Esophagus muscularis mucosa (tissue), 4 donors: ENCODE data around the gene RICTOR. TPM values are rescaled to one million over a fixed set of nuclear protein-coding genes. Genes with fewer than 3 reads are reported as not detected.

Experiments
- DNase-seq: peaks from one replicate; pipeline ENCODE4 v3.0.0-alpha.2; 2017; ENCODE audit errors: extremely low spot score
- H3K27ac ChIP-seq, 4 donors: fragments of 200-600 bp; sonication (generic); replicated peaks in 1 of 4; 1 replicate in 3 of 4; 2 replicates in 1 of 4; pipeline ENCODE4 v1.5.1; 2016 to 2019; ENCODE audit warnings: mild to moderate bottlenecking in 1 of 4
- H3K27me3 ChIP-seq, 4 donors: fragments of 200-600 bp; sonication (generic); one replicate each; pipeline versions ENCODE4 v1.5.1 to v1.6.0; 2016 to 2019
- H3K36me3 ChIP-seq, 4 donors: fragments of 200-600 bp; sonication (generic); one replicate each; pipeline ENCODE4 v1.5.1; 2016 to 2019
- H3K4me1 ChIP-seq, 4 donors: fragments of 200-600 bp; sonication (generic); one replicate each; pipeline ENCODE4 v1.5.1; 2016 to 2019
- H3K4me3 ChIP-seq, 4 donors: fragments of 200-600 bp; sonication (generic); 1 replicate in 2 of 4; 2 replicates in 2 of 4; pipeline ENCODE4 v1.5.1; 2016 to 2019; ENCODE audit warnings: mild to moderate bottlenecking in 4 of 4, moderate library complexity in 1 of 4
- H3K9me3 ChIP-seq, 4 donors: fragments of 200-600 bp; sonication (generic); 1 replicate in 3 of 4; 2 replicates in 1 of 4; pipeline ENCODE4 v1.5.1; 2016 to 2019
- CTCF ChIP-seq, 3 experiments: fragments of 200-600 bp in 2 of 3; fragments of 450-650 bp in 1 of 3; sonication (generic) in 2 of 3; IDR thresholded peaks; one replicate each; pipeline ENCODE4 v1.5.1; 2017 to 2019; ENCODE audit warnings: antibody characterized with exemption in 3 of 3, mild to moderate bottlenecking in 2 of 3, moderate library complexity in 1 of 3
- EP300 ChIP-seq: sonication (generic); formaldehyde crosslinking; IDR thresholded peaks from one replicate; pipeline ENCODE4 v1.6.1; 2017; ENCODE audit warnings: antibody characterized with exemption
- POLR2A ChIP-seq: fragments of 450-650 bp; IDR thresholded peaks from one replicate; pipeline ENCODE4 v1.6.1; 2017; ENCODE audit warnings: antibody characterized with exemption, moderate library complexity, mild to moderate bottlenecking, low read depth
- POLR2AphosphoS5 ChIP-seq, 2 donors: sonication (generic); formaldehyde crosslinking; IDR thresholded peaks; one replicate each; pipeline ENCODE4 v1.6.1; 2017; ENCODE audit warnings: antibody characterized with exemption in 2 of 2
- WGBS: methylation state at CpG from one replicate; pipeline ENCODE4 v1.1.5; 2018; 5-methylcytosine and 5-hydroxymethylcytosine counted together
- intact Hi-C: fragments of 100-400 bp; cut with DNase I; formaldehyde crosslinking; loops from one replicate; pipeline ENCODE4 v1.15.1; 2023
- total RNA-seq, 4 donors: library from RNA; depleted of rRNA; stranded (reverse); fragments of >200 nt; gene quantifications; one replicate each; pipeline versions ENCODE4 v1.1.0 to v1.2.1, GENCODE V29; 2016

RICTOR gene
- total RNA-seq, 4 donors from 2014 or later, result 22.5 to 34.1 (median 26.1) TPM

- peaks cover 0 to 22% (median 19%) of the 10 kb centered on the region in 4 donors for H3K4me1 ChIP-seq
- peak overlapping the region in 1 of 4 donors; percentile 1 for H3K27ac ChIP-seq
- no peaks in the 10 kb centered on the region for H3K27me3 ChIP-seq
- H3K4me3 ChIP-seq, result no peak overlapping the region
- TF ChIP-seq POLR2A (no peak), EP300 (no peak), CTCF (IDR thresholded peaks at IDR 0.05) (no peak), POLR2AphosphoS5 (IDR thresholded peaks at IDR 0.05) (no peak)
- H3K36me3 ChIP-seq, result peaks cover 25 to 96% (median 56%) of the 10 kb centered on the region in 4 donors
- no peak for DNase-seq
- intact Hi-C loops, result no loop called here
- 87% methylated on average over 6 of the region's 6 CpGs for WGBS
- H3K9me3 ChIP-seq, result no peaks in the 10 kb centered on the region
Observed at GRCh38 chr5:38925154-38925925, 148.9 kb downstream of the RICTOR start.

- DNase-seq, result no peak
- peaks cover 0 to 22% (median 19%) of the 10 kb centered on the region in 4 donors for H3K4me1 ChIP-seq
- peaks cover 25 to 98% (median 63%) of the 10 kb centered on the region in 4 donors for H3K36me3 ChIP-seq
- no peaks in the 10 kb centered on the region for H3K9me3 ChIP-seq
- intact Hi-C loops, result loop anchor here (5.0 kb wide), 1 partner anchor 92 kb away; no protein-coding TSS in a partner anchor
- 79% methylated on average over 3 of the region's 3 CpGs for WGBS
- H3K27me3 ChIP-seq, result no peaks in the 10 kb centered on the region
- TF ChIP-seq CTCF (IDR thresholded peaks at IDR 0.05), result no peak
- TF ChIP-seq EP300, result no peak
- TF ChIP-seq POLR2A, result no peak
- no peak for TF ChIP-seq POLR2AphosphoS5 (IDR thresholded peaks at IDR 0.05)
- peak overlapping the region; percentile 36 to 54 (median 44) for H3K27ac ChIP-seq
- no peak overlapping the region for H3K4me3 ChIP-seq
Observed at GRCh38 chr5:38923661-38924451, 150.3 kb downstream of the RICTOR start.

GRCh38 chr5:38922199-38922598 is 152.0 kb downstream of the RICTOR start:
- no peak overlapping the region for H3K27ac ChIP-seq
- intact Hi-C loops, result loop anchor here (5.0 kb wide), 1 partner anchor 90 kb away; no protein-coding TSS in a partner anchor
- no peak for DNase-seq
- no peak overlapping the region for H3K4me3 ChIP-seq
- TF ChIP-seq POLR2AphosphoS5 (IDR thresholded peaks at IDR 0.05), result no peak
- no peak for TF ChIP-seq EP300
- TF ChIP-seq CTCF (IDR thresholded peaks at IDR 0.05), result peak; percentile 56 to 79 (median 62)
- TF ChIP-seq POLR2A, result no peak
- H3K4me1 ChIP-seq, result peaks cover 0 to 22% (median 19%) of the 10 kb centered on the region in 4 donors
- H3K36me3 ChIP-seq, result peaks cover 42 to 98% (median 70%) of the 10 kb centered on the region in 4 donors
- WGBS, result 24% methylated on average over 1 of the region's 1 CpG
- no peaks in the 10 kb centered on the region for H3K27me3 ChIP-seq
- no peaks in the 10 kb centered on the region for H3K9me3 ChIP-seq

GRCh38 chr5:38921174-38921573 is 153.0 kb downstream of the RICTOR start:
- H3K27me3 ChIP-seq, result no peaks in the 10 kb centered on the region
- no peak overlapping the region for H3K27ac ChIP-seq
- 85% methylated on average over 1 of the region's 1 CpG for WGBS
- TF ChIP-seq POLR2A (no peak), POLR2AphosphoS5 (IDR thresholded peaks at IDR 0.05) (no peak), CTCF (IDR thresholded peaks at IDR 0.05) (no peak), EP300 (no peak)
- H3K4me1 ChIP-seq, result peaks cover 0 to 22% (median 19%) of the 10 kb centered on the region in 4 donors
- H3K4me3 ChIP-seq, result no peak overlapping the region
- intact Hi-C loops, result loop anchor here (5.0 kb wide), 1 partner anchor 89 kb away; no protein-coding TSS in a partner anchor
- H3K9me3 ChIP-seq, result no peaks in the 10 kb centered on the region
- DNase-seq, result no peak
- H3K36me3 ChIP-seq, result peaks cover 42 to 93% (median 69%) of the 10 kb centered on the region in 4 donors
